B cell (primary cell): Measurements from ENCODE around the gene ARAP2. TPM values are rescaled to one million over a fixed set of nuclear protein-coding genes. Genes with fewer than 3 reads are reported as not detected.

Experiments used
- ATAC-seq: fragments of 200-7000 bp; cut with Tn5 transposase; one replicate; pipeline ENCODE4 v1.10.0; 2021; ENCODE audit warnings: low read depth, mild to moderate bottlenecking, moderate number of reproducible peaks, moderate library complexity
- CTCF ChIA-PET: fragments of 350-600 bp; sonication (Branson Sonifier 250); formaldehyde crosslinking; loops from one replicate; lab custom pipeline; 2021; ENCODE audit warnings: antibody characterized with exemption, inconsistent platforms; lab: Charles Lee
- POLR2A ChIA-PET: fragments of 350-600 bp; sonication (Branson Sonifier 250); formaldehyde crosslinking; loops from one replicate; lab custom pipeline; 2021; ENCODE audit warnings: antibody characterized with exemption; lab: Charles Lee
- DNase-seq: peaks from one replicate; pipeline ENCODE4 v3.0.0; 2013
- H2AFZ ChIP-seq: 2 replicates; pipeline ENCODE4 v1.6.1; 2012; ENCODE audit warnings: mild to moderate bottlenecking, low read depth, low read length; ENCODE audit not compliant: insufficient read depth, poor library complexity, severe bottlenecking
- H3K27ac ChIP-seq, 2 donors: 1 replicate in 1 of 2; 2 replicates in 1 of 2; pipeline ENCODE4 v1.5.1; 2012 to 2013; ENCODE audit warnings: low read length in 2 of 2, mild to moderate bottlenecking in 2 of 2, moderate library complexity in 1 of 2
- H3K27me3 ChIP-seq, 4 experiments: fragments of 200-600 bp in 1 of 4; sonication (generic) in 1 of 4; replicated peaks in 1 of 4; 1 replicate in 2 of 4; 2 replicates in 2 of 4; pipeline versions ENCODE4 v1.6.1 to v1.7.0; 2013 to 2016; ENCODE audit warnings: low read length in 3 of 4, mild to moderate bottlenecking in 2 of 4, mixed read lengths in 1 of 4, moderate library complexity in 1 of 4; ENCODE audit not compliant: insufficient read depth in 4 of 4, control insufficient read depth in 3 of 4; ENCODE audit errors: control extremely low read depth in 1 of 4
- H3K36me3 ChIP-seq, 2 experiments: replicated peaks in 1 of 2; 1 replicate in 1 of 2; 2 replicates in 1 of 2; pipeline versions ENCODE4 v1.6.1 to v1.7.1; 2013; ENCODE audit warnings: low read length in 1 of 2; ENCODE audit not compliant: insufficient read depth in 2 of 2, control insufficient read depth in 1 of 2; ENCODE audit errors: control extremely low read depth in 1 of 2, extremely low read depth in 1 of 2
- H3K4me1 ChIP-seq, 2 donors: fragments of 200-600 bp in 1 of 2; sonication (generic) in 1 of 2; 1 replicate in 1 of 2; 2 replicates in 1 of 2; pipeline versions ENCODE4 v1.5.1 to v1.6.1; 2013 to 2017; ENCODE audit warnings: low read length in 2 of 2; ENCODE audit not compliant: control insufficient read depth in 2 of 2, insufficient read depth in 2 of 2
- H3K4me2 ChIP-seq: replicated peaks from 2 replicates; pipeline ENCODE3; 2012; ENCODE audit warnings: mild to moderate bottlenecking, low read depth, low read length; ENCODE audit not compliant: poor library complexity, severe bottlenecking
- H3K4me3 ChIP-seq, 5 experiments: fragments of 200-600 bp in 1 of 5; sonication (generic) in 1 of 5; 1 replicate in 3 of 5; 2 replicates in 2 of 5; pipeline versions ENCODE4 v1.5.1 to v1.7.0; 2011 to 2016; ENCODE audit warnings: low read length in 4 of 5, mild to moderate bottlenecking in 4 of 5, low read depth in 2 of 5, control low read depth in 1 of 5, moderate library complexity in 1 of 5; ENCODE audit not compliant: insufficient read depth in 1 of 5; ENCODE audit errors: control extremely low read depth in 1 of 5, extremely low read depth in 1 of 5
- H3K79me2 ChIP-seq: fragments of 200-600 bp; sonication (generic); one replicate; pipeline ENCODE4 v1.6.0; 2016; ENCODE audit warnings: low read length; ENCODE audit not compliant: control insufficient read depth, insufficient read depth
- H3K9ac ChIP-seq: fragments of 200-600 bp; sonication (generic); 2 replicates; pipeline ENCODE4 v1.6.1; 2017; ENCODE audit warnings: mild to moderate bottlenecking, low read length, moderate library complexity
- H3K9me3 ChIP-seq, 3 donors: one replicate each; pipeline versions ENCODE4 v1.6.1 to v1.7.1; 2013; ENCODE audit warnings: low read length in 2 of 3; ENCODE audit not compliant: control insufficient read depth in 2 of 3, insufficient read depth in 1 of 3; ENCODE audit errors: control extremely low read depth in 1 of 3
- H4K20me1 ChIP-seq: 2 replicates; pipeline ENCODE4 v1.6.0; 2012; ENCODE audit warnings: mild to moderate bottlenecking, low read length; ENCODE audit not compliant: insufficient read depth, control insufficient read depth, poor library complexity, severe bottlenecking
- H3K27ac Mint-ChIP-seq: one replicate; pipeline ENCODE4 v1.8.0; 2021; ENCODE audit warnings: mixed read lengths
- H3K27me3 Mint-ChIP-seq: one replicate; pipeline ENCODE4 v1.8.0; 2021; ENCODE audit warnings: mixed read lengths
- H3K4me1 Mint-ChIP-seq: one replicate; pipeline ENCODE4 v1.8.0; 2021; ENCODE audit warnings: mixed read lengths
- H3K4me3 Mint-ChIP-seq: one replicate; pipeline ENCODE4 v1.8.0; 2021; ENCODE audit warnings: mixed read lengths
- H3K9me3 Mint-ChIP-seq: one replicate; pipeline ENCODE4 v1.8.0; 2022; ENCODE audit warnings: mixed read lengths; ENCODE audit not compliant: insufficient read depth
- EZH2 ChIP-seq: IDR thresholded peaks from 2 replicates; pipeline ENCODE4 v1.6.1; 2012; ENCODE audit warnings: borderline replicate concordance, low read depth, mild to moderate bottlenecking, moderate library complexity, low read length; ENCODE audit not compliant: insufficient read depth, poor library complexity, severe bottlenecking
- WGBS: methylation state at CpG from one replicate; pipeline ENCODE4 v1.1.5; 2013; ENCODE audit warnings: missing lambda C conversion rate; ENCODE audit not compliant: insufficient coverage; 5-methylcytosine and 5-hydroxymethylcytosine counted together
- intact Hi-C: fragments of 100-400 bp; cut with micrococcal nuclease; formaldehyde crosslinking; loops from one replicate; pipeline ENCODE4 v1.10.0; 2022
- polyA plus RNA-seq: library from polyadenylated mRNA; depleted of rRNA; stranded (reverse); fragments of >200 nt; gene quantifications from 2 replicates; pipeline ENCODE4 v1.2.3, GENCODE V29; 2012
- total RNA-seq, 2 donors: library from RNA; stranded (reverse); fragments of 120-200 nt in 1 of 2; gene quantifications; 1 replicate in 1 of 2; 2 replicates in 1 of 2; pipeline versions ENCODE4 v1.2.3 to v1.2.4, GENCODE V29; 2013 to 2022
- TF ChIP-seq, protein P1 (sequence below): fragments of 200-600 bp; IDR thresholded peaks from one replicate; pipeline ENCODE4 v1.8.0; 2022; ENCODE audit warnings: antibody characterized with exemption, mild to moderate bottlenecking

Gene ARAP2
- total and polyA plus RNA-seq, 2 donors (not counting 1 experiment from before 2014, with no cell fraction given), result 13.2 to 88.0 TPM

DNA sequence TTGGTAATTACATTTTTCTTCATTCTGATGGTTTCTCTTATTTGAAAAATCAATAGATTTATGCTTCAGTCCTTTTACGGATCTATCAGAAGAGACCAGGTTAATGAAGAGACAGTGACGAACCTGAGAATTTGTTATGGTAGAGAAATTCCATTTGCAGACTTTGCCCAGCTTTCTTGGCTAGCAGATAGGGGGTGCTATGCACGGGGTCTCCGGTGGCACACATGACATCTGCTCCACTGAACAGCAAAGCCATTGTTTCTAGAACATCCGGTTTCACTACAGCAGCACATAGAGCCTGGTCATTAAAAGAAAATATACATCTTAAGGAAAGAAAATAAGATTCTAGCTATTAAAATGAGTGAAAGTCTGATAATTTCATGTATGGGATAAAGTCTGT, 85.1 kb downstream of the ARAP2 start:
- 100% methylated on average over 2 of the region's 5 CpGs for WGBS

GRCh38 chr4:36152735-36153134, 91.6 kb downstream of the ARAP2 start:
- DNase-seq, result no peak
- no peak overlapping the region for H3K4me3 Mint-ChIP-seq

More for the DNA sequence above, 85.1 kb downstream of the ARAP2 start:
- Histone ChIP-seq H3K4me2 (no peak overlapping the region), H3K27ac (no peak overlapping the region), H3K27me3 (no peaks in the 10 kb centered on the region), H3K9ac (no peak overlapping the region), H3K4me3 (no peak overlapping the region), H2AFZ (no peak overlapping the region), H3K79me2 (no peaks in the 10 kb centered on the region), H3K4me1 (no peaks in the 10 kb centered on the region), H3K36me3 (peaks cover 12 to 50% of the 10 kb centered on the region in 2 experiments), H4K20me1 (no peaks in the 10 kb centered on the region), H3K9me3 (no peaks in the 10 kb centered on the region)
- Mint-ChIP-seq H3K4me1 (peaks cover 2% of the 10 kb centered on the region), H3K9me3 (no peaks in the 10 kb centered on the region), H3K27me3 (no peaks in the 10 kb centered on the region), H3K4me3 (no peak overlapping the region), H3K27ac (no peak overlapping the region)
- ATAC-seq (no peak), DNase-seq (no peak)
- intact Hi-C loops, result no loop called here
- POLR2A ChIA-PET, result no interaction called here
- TF ChIP-seq EZH2, result no peak
- TF ChIP-seq, protein P1, sequence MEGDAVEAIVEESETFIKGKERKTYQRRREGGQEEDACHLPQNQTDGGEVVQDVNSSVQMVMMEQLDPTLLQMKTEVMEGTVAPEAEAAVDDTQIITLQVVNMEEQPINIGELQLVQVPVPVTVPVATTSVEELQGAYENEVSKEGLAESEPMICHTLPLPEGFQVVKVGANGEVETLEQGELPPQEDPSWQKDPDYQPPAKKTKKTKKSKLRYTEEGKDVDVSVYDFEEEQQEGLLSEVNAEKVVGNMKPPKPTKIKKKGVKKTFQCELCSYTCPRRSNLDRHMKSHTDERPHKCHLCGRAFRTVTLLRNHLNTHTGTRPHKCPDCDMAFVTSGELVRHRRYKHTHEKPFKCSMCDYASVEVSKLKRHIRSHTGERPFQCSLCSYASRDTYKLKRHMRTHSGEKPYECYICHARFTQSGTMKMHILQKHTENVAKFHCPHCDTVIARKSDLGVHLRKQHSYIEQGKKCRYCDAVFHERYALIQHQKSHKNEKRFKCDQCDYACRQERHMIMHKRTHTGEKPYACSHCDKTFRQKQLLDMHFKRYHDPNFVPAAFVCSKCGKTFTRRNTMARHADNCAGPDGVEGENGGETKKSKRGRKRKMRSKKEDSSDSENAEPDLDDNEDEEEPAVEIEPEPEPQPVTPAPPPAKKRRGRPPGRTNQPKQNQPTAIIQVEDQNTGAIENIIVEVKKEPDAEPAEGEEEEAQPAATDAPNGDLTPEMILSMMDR, result no peak
- CTCF ChIA-PET, result interaction anchor here (1.0 to 1.2 kb wide), 2 partner anchors 18 to 240 kb away, joined by 3 to 5 read pairs; no protein-coding TSS in a partner anchor

More at GRCh38 chr4:36152735-36153134, 91.6 kb downstream of the ARAP2 start:
- H3K4me3 ChIP-seq, result no peak overlapping the region
- no peaks in the 10 kb centered on the region for H4K20me1 ChIP-seq
- H3K4me1 ChIP-seq, result no peaks in the 10 kb centered on the region
- H3K4me2 ChIP-seq, result no peak overlapping the region
- ChIA-PET POLR2A (no interaction called here), CTCF (no interaction called here)
- no peaks in the 10 kb centered on the region for H3K27me3 Mint-ChIP-seq
- no peak for TF ChIP-seq EZH2
- TF ChIP-seq, protein P1, result no peak
- no peaks in the 10 kb centered on the region for H3K9me3 Mint-ChIP-seq
- H3K9me3 ChIP-seq, result no peaks in the 10 kb centered on the region
- H3K27me3 ChIP-seq, result no peaks in the 10 kb centered on the region
- no peak overlapping the region for H3K27ac Mint-ChIP-seq
- no peak overlapping the region for H3K27ac ChIP-seq
- H3K4me1 Mint-ChIP-seq, result peaks cover 2% of the 10 kb centered on the region
- H2AFZ ChIP-seq, result no peak overlapping the region
- H3K79me2 ChIP-seq, result no peaks in the 10 kb centered on the region
- H3K9ac ChIP-seq, result no peak overlapping the region
- 100% methylated on average over 1 of the region's 1 CpG for WGBS
- intact Hi-C loops, result no loop called here
- H3K36me3 ChIP-seq, result peaks cover 13 to 17% of the 10 kb centered on the region in 2 experiments
- no peak for ATAC-seq
